Epithelial cell of proximal tubule (primary cell): ENCODE data around the gene CCSER1. TPM values are rescaled to one million over a fixed set of nuclear protein-coding genes. Genes with fewer than 3 reads are reported as not detected.

Experiments
- DNase-seq: peaks from one replicate; pipeline ENCODE4 v3.0.0-alpha.2; 2011; ENCODE audit warnings: low read depth
- H3K4me3 ChIP-seq: 2 replicates; pipeline ENCODE4 v1.5.1; 2011; ENCODE audit warnings: low read depth, mild to moderate bottlenecking, low read length
- CTCF ChIP-seq: conservative IDR thresholded peaks from 2 replicates; pipeline ENCODE4 v1.5.1; 2012; ENCODE audit warnings: low read depth, mild to moderate bottlenecking, low read length
- total RNA-seq: library from RNA; depleted of rRNA; stranded (reverse); fragments of >200 nt; gene quantifications from 2 replicates; pipeline ENCODE4 v1.2.3, GENCODE V29; 2015

CCSER1 gene
- total RNA-seq, 1 donor from 2014 or later: not detected

- TF ChIP-seq CTCF: no peak
- no peak for DNase-seq
- H3K4me3 ChIP-seq: no peak overlapping the region
These were observed 376.5 kb downstream of the CCSER1 start for GRCh38 chr4:90503677-90504076.

GRCh38 chr4:90515191-90515590 is 388.0 kb downstream of the CCSER1 start:
- DNase-seq: no peak
- no peak overlapping the region for H3K4me3 ChIP-seq
- TF ChIP-seq CTCF: no peak

- no peak for TF ChIP-seq CTCF
- H3K4me3 ChIP-seq: no peak overlapping the region
- no peak for DNase-seq
These were observed 401.4 kb downstream of the CCSER1 start for GRCh38 chr4:90528551-90528950.

GRCh38 chr4:90536408-90536807 is 409.2 kb downstream of the CCSER1 start:
- DNase-seq: no peak

GRCh38 chr4:90537491-90537890 is 410.3 kb downstream of the CCSER1 start:
- no peak for TF ChIP-seq CTCF
- H3K4me3 ChIP-seq: no peak overlapping the region
- DNase-seq: no peak

More at GRCh38 chr4:90536408-90536807, 409.2 kb downstream of the CCSER1 start:
- TF ChIP-seq CTCF: no peak
- no peak overlapping the region for H3K4me3 ChIP-seq

- DNase-seq: no peak
- no peak overlapping the region for H3K4me3 ChIP-seq
- no peak for TF ChIP-seq CTCF
These were observed 413.3 kb downstream of the CCSER1 start for GRCh38 chr4:90540536-90540935.

GRCh38 chr4:90542216-90542615 is 415.0 kb downstream of the CCSER1 start:
- H3K4me3 ChIP-seq: no peak overlapping the region
- no peak for DNase-seq
- TF ChIP-seq CTCF: no peak
